HG03460 (cell line): ENCODE data around the gene LAMA2.
A peak's percentile ranks its signal among the peaks of the same experiment; 100 is the strongest.

Experiments used
- ATAC-seq: cut with Tn5 transposase; IDR thresholded peaks from one replicate; pipeline ENCODE4 v1.9.1; 2021; ENCODE audit not compliant: unreplicated experiment

The LAMA2 gene

GRCh38 chr6:129203190-129203900 is 320.4 kb downstream of the LAMA2 start:
- ATAC-seq = no peak

GRCh38 chr6:129206821-129207220 is 323.9 kb downstream of the LAMA2 start:
- ATAC-seq = no peak

GRCh38 chr6:129207832-129208231 is 324.9 kb downstream of the LAMA2 start:
- ATAC-seq = no peak

GRCh38 chr6:129208415-129209034 is 325.6 kb downstream of the LAMA2 start:
- no peak for ATAC-seq

- ATAC-seq = no peak
Observed at GRCh38 chr6:129209355-129209754, 326.4 kb downstream of the LAMA2 start.

- ATAC-seq = no peak
Observed at GRCh38 chr6:129210684-129211083, 327.7 kb downstream of the LAMA2 start.

GRCh38 chr6:129211626-129212025 is 328.7 kb downstream of the LAMA2 start:
- no peak for ATAC-seq

GRCh38 chr6:129212081-129212480 is 329.1 kb downstream of the LAMA2 start:
- ATAC-seq = no peak

- ATAC-seq = no peak
Observed at GRCh38 chr6:129215246-129215645, 332.3 kb downstream of the LAMA2 start.

GRCh38 chr6:129215916-129216520 is 333.1 kb downstream of the LAMA2 start:
- no peak for ATAC-seq

GRCh38 chr6:129217701-129218100 is 334.8 kb downstream of the LAMA2 start:
- no peak for ATAC-seq

- ATAC-seq = peak; percentile 53
Observed at GRCh38 chr6:129233458-129234134, 350.7 kb downstream of the LAMA2 start.

GRCh38 chr6:129235167-129236000 is 352.4 kb downstream of the LAMA2 start:
- ATAC-seq = no peak

- ATAC-seq = peak; percentile 57
Observed at GRCh38 chr6:129236001-129236517, 353.1 kb downstream of the LAMA2 start.

- no peak for ATAC-seq
Observed at GRCh38 chr6:129238991-129239390, 356.1 kb downstream of the LAMA2 start.

- ATAC-seq = no peak
Observed at GRCh38 chr6:129239825-129240491, 357.0 kb downstream of the LAMA2 start.

GRCh38 chr6:129240492-129240853 is 357.5 kb downstream of the LAMA2 start:
- ATAC-seq = no peak

- ATAC-seq = no peak
Observed at GRCh38 chr6:129242546-129242945, 359.6 kb downstream of the LAMA2 start.

- ATAC-seq = no peak
Observed at GRCh38 chr6:129243377-129243776, 360.4 kb downstream of the LAMA2 start.

GRCh38 chr6:129248946-129249345 is 366.0 kb downstream of the LAMA2 start:
- no peak for ATAC-seq
